Activated CD4-positive, alpha-beta memory T cell treated with anti-CD3 and anti-CD28 coated beads for 36 hours (primary cell): ENCODE results near the gene KPNA6. TPM values are rescaled to one million over a fixed set of nuclear protein-coding genes. Genes with fewer than 3 reads are reported as not detected.
"Not testable (repeated sequence)": the region's sequence is repeated elsewhere in the genome, so short reads cannot be mapped to it uniquely, and the experiment has no call there.

Experiments used
- CTCF ChIA-PET: fragments of 350-600 bp; sonication (Branson Sonifier 250); formaldehyde crosslinking; loops from one replicate; lab custom pipeline; 2021; ENCODE audit warnings: antibody characterized with exemption, inconsistent platforms; lab: Charles Lee
- POLR2A ChIA-PET: fragments of 350-600 bp; sonication (Branson Sonifier 250); formaldehyde crosslinking; loops from one replicate; lab custom pipeline; 2021; ENCODE audit warnings: antibody characterized with exemption; lab: Charles Lee
- DNase-seq: peaks from one replicate; pipeline ENCODE4 v3.0.0-alpha.2; 2020
- H3K27ac Mint-ChIP-seq: one replicate; pipeline ENCODE4 v1.8.0; 2021; ENCODE audit warnings: mixed read lengths
- H3K27me3 Mint-ChIP-seq: one replicate; pipeline ENCODE4 v1.8.0; 2021; ENCODE audit warnings: mixed read lengths
- H3K36me3 Mint-ChIP-seq: one replicate; pipeline ENCODE4 v1.8.0; 2021; ENCODE audit warnings: mixed read lengths
- H3K4me1 Mint-ChIP-seq: one replicate; pipeline ENCODE4 v1.8.0; 2021; ENCODE audit warnings: low read depth, mixed read lengths
- H3K4me3 Mint-ChIP-seq: one replicate; pipeline ENCODE4 v1.8.0; 2021; ENCODE audit warnings: mild to moderate bottlenecking, mixed read lengths
- H3K9me3 Mint-ChIP-seq: one replicate; pipeline ENCODE4 v1.8.0; 2021; ENCODE audit warnings: mixed read lengths
- intact Hi-C: fragments of 100-400 bp; cut with micrococcal nuclease; formaldehyde crosslinking; loops from one replicate; pipeline ENCODE4 v1.15.1; 2023
- total RNA-seq, 2 experiments: library from RNA; stranded (reverse); gene quantifications; one replicate each; pipeline ENCODE4 v1.2.3, GENCODE V29; 2021

KPNA6 gene
- total RNA-seq, 2 experiments from 2014 or later: 69.8 to 77.6 TPM

DNA sequence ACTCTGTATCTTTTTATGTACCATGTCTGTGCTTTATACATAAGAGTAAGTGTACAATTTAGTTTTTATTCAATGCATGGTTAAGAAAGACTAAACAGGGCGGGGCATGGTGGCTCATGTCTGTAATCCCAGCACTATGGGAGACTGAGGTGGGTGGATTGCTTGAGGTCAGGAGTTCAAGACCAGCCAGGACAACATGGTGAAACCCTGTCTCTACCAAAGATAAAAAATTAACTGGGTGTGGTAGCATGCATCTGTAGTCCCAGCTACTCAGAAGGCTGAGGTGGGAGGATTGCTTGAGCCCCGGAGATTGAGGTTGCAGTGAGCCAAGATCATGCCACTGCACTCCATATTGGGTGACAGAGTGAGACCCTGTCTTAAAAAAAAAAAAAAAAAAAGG lies 15.5 kb downstream of the KPNA6 start:
- POLR2A ChIA-PET: interaction anchor here (0.6 kb wide), 1 partner anchor 104 kb away, joined by 3 read pairs; no protein-coding TSS in a partner anchor
- H3K27ac Mint-ChIP-seq, DNase-seq, CTCF ChIA-PET, intact Hi-C loops, H3K36me3 Mint-ChIP-seq, H3K9me3 Mint-ChIP-seq, H3K27me3 Mint-ChIP-seq, H3K4me3 Mint-ChIP-seq: not testable (repeated sequence)
- H3K4me1 Mint-ChIP-seq: peaks cover 46% of the 10 kb centered on the region

DNA sequence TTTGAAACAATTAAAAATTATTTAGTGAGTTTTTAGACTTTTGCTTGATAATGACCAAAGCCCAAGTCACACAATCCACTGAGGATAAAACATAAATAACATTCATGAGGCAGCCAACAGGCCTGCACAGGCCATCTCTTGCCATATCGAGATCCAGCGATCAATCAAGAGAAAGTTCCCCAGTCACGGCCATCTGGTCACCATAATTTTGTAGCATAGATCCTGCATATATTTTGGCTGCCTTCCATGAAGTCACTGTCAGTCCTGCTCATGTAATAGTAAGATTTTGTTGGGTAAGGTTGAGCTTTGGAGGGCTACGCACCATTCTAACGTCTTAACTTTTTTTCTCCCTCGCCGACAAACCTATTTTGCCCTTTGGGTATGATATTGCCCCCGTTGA lies 17.5 kb downstream of the KPNA6 start:
- intact Hi-C loops: no loop called here
- Mint-ChIP-seq H3K4me1 (peaks cover 58% of the 10 kb centered on the region), H3K9me3 (no peaks in the 10 kb centered on the region), H3K36me3 (peaks cover 4% of the 10 kb centered on the region), H3K27ac (no peak overlapping the region), H3K27me3 (no peaks in the 10 kb centered on the region), H3K4me3 (no peak overlapping the region)
- POLR2A ChIA-PET: no interaction called here
- CTCF ChIA-PET: interaction anchor here (0.7 kb wide), 1 partner anchor 682 kb away, joined by 3 read pairs; no protein-coding TSS in a partner anchor
- no peak for DNase-seq

DNA sequence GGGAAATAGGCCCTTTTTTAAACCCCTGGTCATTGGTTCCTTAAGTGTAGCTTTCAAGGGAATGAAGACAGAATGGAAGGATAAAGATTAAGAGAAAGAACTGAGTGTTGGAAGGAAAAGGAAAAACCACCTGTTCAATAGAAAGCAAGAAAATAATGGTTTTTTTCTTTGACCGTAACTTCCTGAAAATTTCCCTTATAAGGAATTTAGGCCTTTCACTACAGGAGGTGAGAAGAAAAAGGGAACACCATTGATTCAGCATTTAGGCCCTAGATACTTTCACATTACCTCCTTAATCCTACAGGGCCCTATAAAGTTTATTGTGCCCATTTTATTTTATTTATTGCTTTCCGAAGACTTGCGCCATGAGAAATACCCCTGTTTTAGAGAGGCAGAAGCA lies 18.9 kb downstream of the KPNA6 start:
- Mint-ChIP-seq H3K4me3 (no peak overlapping the region), H3K4me1 (peaks cover 47% of the 10 kb centered on the region), H3K27ac (no peak overlapping the region), H3K9me3 (no peaks in the 10 kb centered on the region), H3K36me3 (no peaks in the 10 kb centered on the region), H3K27me3 (no peaks in the 10 kb centered on the region)
- CTCF ChIA-PET: interaction anchor here (1.0 to 1.2 kb wide), 2 partner anchors 12 to 18 kb away, joined by 3 read pairs; no protein-coding TSS in a partner anchor
- intact Hi-C loops: no loop called here
- DNase-seq: no peak
- POLR2A ChIA-PET: no interaction called here

DNA sequence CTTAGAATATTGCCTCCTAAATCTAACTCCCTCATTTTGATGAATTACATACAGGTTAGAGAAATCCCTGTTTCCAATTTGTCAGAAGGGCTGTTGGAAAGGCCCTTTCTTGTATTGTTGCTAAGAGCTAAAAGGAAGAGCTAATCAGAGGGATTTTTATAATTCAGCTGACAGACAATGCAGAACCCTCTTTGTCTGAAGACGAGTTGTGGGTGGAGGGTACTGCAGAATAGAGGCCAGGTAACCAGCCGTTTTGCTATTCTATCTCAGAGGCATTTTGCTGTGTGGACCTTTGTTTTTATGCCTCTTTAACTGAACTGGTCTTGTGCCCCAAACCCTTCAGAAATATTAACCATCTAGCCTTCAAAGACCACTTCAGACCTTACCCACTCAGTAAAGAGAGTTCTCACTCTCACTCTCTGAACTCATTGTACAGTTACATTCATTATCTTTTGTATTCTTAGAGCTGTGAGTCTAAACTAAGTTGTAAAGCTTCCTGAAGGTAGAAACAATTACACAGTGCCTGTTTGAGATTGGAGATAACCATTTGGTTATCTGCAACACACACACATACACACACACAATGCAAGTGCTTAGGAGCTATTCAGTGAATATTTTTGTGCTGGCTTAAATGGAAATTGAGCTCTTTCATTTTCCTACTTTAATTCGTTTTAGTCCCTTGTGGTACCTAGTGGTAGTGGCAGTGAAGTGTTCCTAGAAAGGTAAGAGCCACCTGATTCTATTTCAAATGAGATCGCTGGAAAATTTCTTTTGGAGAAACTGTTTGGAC lies 19.7 kb downstream of the KPNA6 start:
- CTCF ChIA-PET: interaction anchor here (1.0 to 1.4 kb wide), 7 partner anchors 13 to 51 kb away, joined by 3 to 5 read pairs (median 3); partner anchors contain the start of gene TXLNA
- no peak overlapping the region for H3K27ac Mint-ChIP-seq

DNA sequence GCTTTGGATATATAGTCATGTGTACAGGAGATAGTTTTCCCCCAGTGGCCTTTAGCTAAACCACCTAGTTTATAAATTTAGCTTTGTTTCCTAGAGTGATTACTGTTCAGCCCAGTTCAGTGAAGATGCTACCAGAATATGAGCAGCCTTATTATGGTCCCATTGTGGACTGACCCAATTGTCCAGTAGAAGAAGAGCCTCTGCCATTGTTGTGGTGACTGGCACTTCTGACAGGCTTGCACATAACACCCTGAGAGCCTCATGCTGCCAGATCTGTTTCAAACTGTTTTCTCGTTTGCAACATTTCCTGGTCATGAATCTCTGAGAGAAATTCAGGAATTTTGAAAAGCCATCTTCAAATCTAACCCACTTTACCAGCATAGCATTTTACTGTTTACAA lies 20.6 kb downstream of the KPNA6 start:
- Mint-ChIP-seq H3K4me1 (peaks cover 37% of the 10 kb centered on the region), H3K9me3 (no peaks in the 10 kb centered on the region), H3K36me3 (peaks cover 1% of the 10 kb centered on the region), H3K27me3 (no peaks in the 10 kb centered on the region), H3K27ac (no peak overlapping the region), H3K4me3 (no peak overlapping the region)
- POLR2A ChIA-PET: interaction anchor here (1.1 to 1.5 kb wide), 2 partner anchors 14 to 21 kb away, joined by 3 to 4 read pairs; partner anchors contain the start of gene KPNA6
- intact Hi-C loops: no loop called here
- no peak for DNase-seq
- CTCF ChIA-PET: interaction anchor here (1.0 to 1.4 kb wide), 5 partner anchors 12 to 51 kb away, joined by 3 to 5 read pairs (median 3); partner anchors contain the start of gene TXLNA

More for the DNA sequence above, 19.7 kb downstream of the KPNA6 start:
- POLR2A ChIA-PET: interaction anchor here (1.1 to 1.5 kb wide), 2 partner anchors 13 to 20 kb away, joined by 3 to 4 read pairs; partner anchors contain the start of gene KPNA6
- no peaks in the 10 kb centered on the region for H3K36me3 Mint-ChIP-seq
- H3K27me3 Mint-ChIP-seq: no peaks in the 10 kb centered on the region
- H3K4me3 Mint-ChIP-seq: no peak overlapping the region
- intact Hi-C loops: no loop called here
- no peaks in the 10 kb centered on the region for H3K9me3 Mint-ChIP-seq
- no peak for DNase-seq
- peaks cover 42% of the 10 kb centered on the region for H3K4me1 Mint-ChIP-seq

DNA sequence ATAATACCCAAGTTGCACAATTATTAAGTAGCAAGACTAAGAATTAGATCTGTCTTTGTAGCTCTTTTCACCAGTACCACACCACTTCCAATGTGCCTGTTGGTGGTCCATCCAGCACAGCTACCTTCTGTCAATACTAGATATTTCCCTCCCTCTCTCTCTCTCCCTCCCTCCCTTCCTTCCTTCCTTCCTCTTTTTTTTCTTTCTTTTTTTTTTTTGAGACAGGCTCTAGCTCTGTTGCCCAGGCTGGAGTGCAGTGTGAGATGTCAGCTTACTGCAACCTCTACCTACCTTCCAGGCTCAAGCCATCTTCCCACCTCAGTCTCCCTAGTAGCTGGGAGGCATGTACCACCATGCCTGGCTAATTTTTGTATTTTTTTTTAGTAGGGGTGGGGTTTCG lies 21.1 kb downstream of the KPNA6 start:
- POLR2A ChIA-PET: interaction anchor here (1.5 kb wide), 1 partner anchor 21 kb away, joined by 3 read pairs; the partner anchor contains the start of gene KPNA6
- intact Hi-C loops: no loop called here
- CTCF ChIA-PET: interaction anchor here (1.4 kb wide), 1 partner anchor 50 kb away, joined by 3 read pairs; the partner anchor contains the start of gene TXLNA

DNA sequence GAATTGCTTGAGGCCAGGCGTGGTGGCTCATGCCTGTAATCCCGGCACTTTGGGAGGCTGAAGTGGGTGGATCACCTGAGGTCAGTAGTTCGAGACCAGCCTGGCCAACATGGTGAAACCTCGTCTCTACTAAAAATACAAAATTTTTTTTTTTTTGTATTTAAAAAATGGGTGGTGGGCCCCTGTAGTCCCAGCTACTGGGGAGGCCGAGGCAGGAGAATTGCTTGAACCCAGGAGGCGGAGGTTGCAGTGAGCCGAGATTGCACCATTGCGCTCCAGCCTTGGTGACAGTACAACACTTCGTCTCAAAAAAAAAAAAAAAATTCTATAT lies 26.1 kb downstream of the KPNA6 start:
- not testable (repeated sequence) for H3K9me3 Mint-ChIP-seq, H3K4me3 Mint-ChIP-seq
- POLR2A ChIA-PET: interaction anchor here (0.6 kb wide), 1 partner anchor 101 kb away, joined by 4 read pairs; no protein-coding TSS in a partner anchor

More for the DNA sequence above, 21.1 kb downstream of the KPNA6 start:
- no peak overlapping the region for H3K4me3 Mint-ChIP-seq
- H3K27ac Mint-ChIP-seq: no peak overlapping the region
- no peak for DNase-seq
- peaks cover 2% of the 10 kb centered on the region for H3K36me3 Mint-ChIP-seq
- H3K4me1 Mint-ChIP-seq: peaks cover 39% of the 10 kb centered on the region
- no peaks in the 10 kb centered on the region for H3K27me3 Mint-ChIP-seq
- H3K9me3 Mint-ChIP-seq: no peaks in the 10 kb centered on the region

DNA sequence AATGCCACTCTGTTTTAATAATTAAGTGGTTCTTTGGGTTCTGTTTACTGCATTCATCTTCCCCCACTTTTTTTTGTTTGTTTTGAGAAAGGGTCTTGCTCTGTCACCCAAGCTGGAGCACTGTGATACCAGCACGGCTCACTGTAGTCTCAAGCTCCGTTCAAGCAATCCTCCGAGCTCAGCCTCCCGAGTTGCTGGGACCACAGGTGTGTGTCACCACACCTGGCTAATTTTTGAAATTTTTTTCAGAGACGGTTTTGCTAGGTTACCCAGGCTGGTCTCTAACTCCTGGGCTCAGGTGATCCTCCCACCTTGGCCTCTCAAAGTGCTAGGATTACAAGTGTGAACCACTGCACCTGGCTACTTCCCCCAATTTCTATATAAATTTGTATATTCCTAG lies 29.3 kb downstream of the KPNA6 start:
- Mint-ChIP-seq H3K4me3 (no peak overlapping the region), H3K27me3 (no peaks in the 10 kb centered on the region), H3K27ac (no peak overlapping the region), H3K4me1 (peaks cover 41% of the 10 kb centered on the region), H3K36me3 (peaks cover 6% of the 10 kb centered on the region), H3K9me3 (no peaks in the 10 kb centered on the region)
- POLR2A ChIA-PET: no interaction called here
- intact Hi-C loops: no loop called here
- CTCF ChIA-PET: interaction anchor here (1.0 kb wide), 1 partner anchor 199 kb away, joined by 3 read pairs; the partner anchor contains the start of gene PTP4A2
- DNase-seq: no peak

More for the DNA sequence above, 26.1 kb downstream of the KPNA6 start:
- H3K36me3 Mint-ChIP-seq, CTCF ChIA-PET, intact Hi-C loops, H3K27me3 Mint-ChIP-seq, H3K27ac Mint-ChIP-seq, DNase-seq: not testable (repeated sequence)
- peaks cover 28% of the 10 kb centered on the region for H3K4me1 Mint-ChIP-seq

DNA sequence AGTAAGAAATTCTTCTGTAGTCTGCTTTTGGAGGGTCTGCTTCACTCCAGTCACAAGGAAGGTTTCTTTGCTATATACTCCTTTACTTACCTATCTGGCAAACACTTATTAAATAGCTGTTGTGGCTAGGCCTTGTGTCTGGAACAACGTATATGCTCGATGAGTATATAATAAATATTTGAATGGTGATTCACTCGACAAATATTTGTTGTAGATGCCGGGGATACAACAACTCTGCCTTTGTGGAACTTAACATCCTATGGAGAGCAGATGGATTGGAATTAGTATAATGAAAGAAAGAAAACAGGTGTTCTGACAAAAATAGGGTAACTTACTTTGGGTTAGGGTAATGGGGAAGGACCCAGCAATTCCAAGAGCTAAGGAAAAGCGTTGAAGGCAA lies 31.1 kb downstream of the KPNA6 start:
- H3K9me3 Mint-ChIP-seq: no peaks in the 10 kb centered on the region

DNA sequence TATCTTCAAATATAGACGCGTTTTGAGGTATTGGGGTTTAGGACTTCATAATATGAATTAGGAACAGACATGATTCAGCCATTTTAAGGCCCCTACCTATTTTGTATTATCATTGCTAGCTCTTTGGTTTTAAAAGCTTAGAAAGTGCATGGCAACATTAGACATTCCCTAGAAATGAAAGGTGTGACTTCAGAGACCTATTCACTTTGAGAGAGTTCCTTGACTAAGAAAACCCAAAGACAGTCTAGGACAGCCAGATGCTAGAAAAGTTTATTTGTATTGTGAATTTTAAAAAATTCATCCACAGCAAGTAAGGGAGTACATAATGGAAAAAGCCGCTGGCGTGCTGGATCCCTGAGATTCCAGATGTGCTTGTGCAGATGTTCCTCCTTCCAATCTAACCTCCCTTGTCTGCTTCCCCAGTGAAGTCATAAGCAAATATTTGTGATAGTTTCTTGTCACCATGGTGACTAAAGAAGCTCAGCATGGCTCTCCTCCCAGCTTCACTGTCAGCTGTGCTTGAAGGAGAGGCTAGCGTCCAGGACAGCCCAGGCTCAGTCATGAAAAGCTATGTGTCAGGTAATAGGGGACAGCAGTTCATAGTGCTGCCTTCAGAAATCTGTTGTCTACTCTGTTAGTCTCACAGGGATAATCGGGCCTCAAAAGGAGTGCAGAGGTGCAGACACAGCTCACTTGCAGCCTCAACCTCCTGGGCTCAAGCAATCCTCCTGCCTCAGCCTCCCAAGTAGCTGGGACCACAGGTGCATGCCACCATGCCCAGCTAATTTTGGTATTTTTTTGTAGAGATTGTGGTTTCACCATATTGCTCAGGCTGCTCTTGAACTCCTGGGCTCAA lies 34.8 kb downstream of the KPNA6 start:
- no peak for DNase-seq
- peaks cover 61% of the 10 kb centered on the region for H3K4me1 Mint-ChIP-seq
- H3K4me3 Mint-ChIP-seq: no peak overlapping the region
- ChIA-PET CTCF (no interaction called here), POLR2A (interaction anchor here (0.6 kb wide), 1 partner anchor 20 kb away, joined by 4 read pairs; no protein-coding TSS in a partner anchor)
- H3K27me3 Mint-ChIP-seq: no peaks in the 10 kb centered on the region
- no peak overlapping the region for H3K27ac Mint-ChIP-seq
- peaks cover 9% of the 10 kb centered on the region for H3K36me3 Mint-ChIP-seq
- intact Hi-C loops: no loop called here
- H3K9me3 Mint-ChIP-seq: peaks cover 2% of the 10 kb centered on the region

More for the DNA sequence above, 31.1 kb downstream of the KPNA6 start:
- Mint-ChIP-seq H3K36me3 (peaks cover 4% of the 10 kb centered on the region), H3K4me1 (peaks cover 52% of the 10 kb centered on the region), H3K4me3 (no peak overlapping the region), H3K27me3 (no peaks in the 10 kb centered on the region), H3K27ac (no peak overlapping the region)
- DNase-seq: no peak
- intact Hi-C loops: no loop called here
- POLR2A ChIA-PET: interaction anchor here (0.9 kb wide), 1 partner anchor 18 kb away, joined by 3 read pairs; no protein-coding TSS in a partner anchor
- CTCF ChIA-PET: no interaction called here

DNA sequence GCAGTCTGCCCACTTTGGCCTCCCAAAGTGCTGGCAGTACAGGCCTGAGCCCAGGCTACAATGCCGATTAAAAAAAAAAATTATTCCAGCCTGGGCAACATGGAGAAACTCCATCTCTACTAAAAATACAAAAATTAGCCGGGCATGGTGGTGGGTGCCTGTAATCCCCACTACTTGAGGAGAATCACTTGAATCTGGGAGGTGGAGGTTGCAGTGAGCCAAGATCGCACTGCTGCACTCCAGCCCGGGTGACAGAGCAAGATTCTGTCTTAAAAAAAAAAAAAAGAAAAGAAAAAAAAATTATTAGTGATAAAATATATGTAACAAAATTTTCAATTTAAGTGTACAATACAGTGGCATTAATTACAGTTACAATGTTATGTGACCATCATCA lies 35.4 kb downstream of the KPNA6 start:
- H3K27me3 Mint-ChIP-seq, H3K9me3 Mint-ChIP-seq, intact Hi-C loops, DNase-seq, H3K27ac Mint-ChIP-seq, H3K4me3 Mint-ChIP-seq, CTCF ChIA-PET: not testable (repeated sequence)
- H3K4me1 Mint-ChIP-seq: peaks cover 58% of the 10 kb centered on the region
- POLR2A ChIA-PET: interaction anchor here (0.6 kb wide), 1 partner anchor 21 kb away, joined by 4 read pairs; no protein-coding TSS in a partner anchor
- H3K36me3 Mint-ChIP-seq: peaks cover 15% of the 10 kb centered on the region
